ENCODE results near the gene STK24.

Gene STK24

DNA sequence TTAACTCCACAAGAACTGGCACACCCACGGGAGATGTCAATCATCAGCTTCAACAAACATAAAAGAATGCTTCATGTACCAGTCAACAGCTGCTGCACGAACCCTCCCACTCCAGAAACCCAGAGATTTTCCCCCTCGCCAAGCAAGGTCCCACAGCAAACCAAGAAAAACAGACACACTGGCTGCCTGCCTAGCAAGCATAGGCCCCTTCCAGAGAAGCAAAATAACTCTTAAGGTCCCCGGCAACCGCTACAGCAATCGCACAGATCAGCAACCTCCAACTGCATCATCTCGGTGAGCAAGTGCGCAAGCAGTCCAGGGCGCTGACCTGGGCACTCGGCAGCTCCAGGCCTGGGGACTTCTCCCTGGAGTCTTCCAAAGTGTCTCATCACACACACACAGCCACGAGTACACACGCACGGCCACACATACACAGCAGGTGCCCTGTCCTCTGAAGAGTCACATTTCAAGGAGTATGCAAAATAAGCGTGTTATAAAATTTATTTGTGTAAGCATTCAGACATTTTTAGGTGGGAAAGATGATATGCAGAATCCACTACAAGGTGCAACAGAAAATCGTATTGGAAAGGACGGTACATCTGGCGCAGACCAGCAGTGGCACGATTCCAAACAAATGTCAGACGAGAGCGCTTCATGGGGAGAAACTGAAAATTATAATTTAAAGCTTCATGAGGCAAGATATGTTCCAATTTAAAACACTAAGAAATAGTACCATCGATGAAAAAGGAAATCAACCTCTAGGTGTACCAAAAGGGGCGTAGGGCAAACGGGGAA lies 125.0 kb downstream of the STK24 start:
- DNase-seq (ENCODE audit: low read depth in 2 of 2): no peak

DNA sequence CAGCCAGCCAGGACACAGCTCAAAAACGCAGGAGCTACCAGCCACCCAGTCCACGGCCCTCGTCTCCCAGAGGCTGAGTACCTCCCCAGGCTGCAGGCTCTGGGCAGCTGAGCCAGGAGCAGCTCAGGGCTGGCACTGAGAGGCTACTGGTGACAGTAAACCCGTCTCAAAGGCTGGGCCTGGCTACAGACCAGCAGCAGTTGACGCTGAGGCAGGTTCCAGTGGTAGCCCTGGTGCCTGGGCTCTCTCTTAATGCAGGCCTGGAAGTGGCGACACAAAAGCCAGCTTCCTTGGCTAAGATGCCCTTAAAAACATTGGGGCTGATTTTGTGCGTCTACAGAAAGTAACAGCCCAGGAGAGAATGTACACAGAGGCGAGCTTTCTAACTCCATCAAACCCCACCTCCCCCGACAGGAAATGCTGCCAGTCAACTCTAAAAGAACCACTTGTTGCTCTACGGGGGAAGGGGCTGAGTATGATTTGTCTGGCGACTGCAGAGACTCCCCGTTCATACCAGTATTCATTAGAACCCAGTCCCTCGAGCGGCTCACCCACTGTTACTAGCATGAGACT lies 126.3 kb downstream of the STK24 start:
- DNase-seq (ENCODE audit: low read depth in 2 of 2): no peak

DNA sequence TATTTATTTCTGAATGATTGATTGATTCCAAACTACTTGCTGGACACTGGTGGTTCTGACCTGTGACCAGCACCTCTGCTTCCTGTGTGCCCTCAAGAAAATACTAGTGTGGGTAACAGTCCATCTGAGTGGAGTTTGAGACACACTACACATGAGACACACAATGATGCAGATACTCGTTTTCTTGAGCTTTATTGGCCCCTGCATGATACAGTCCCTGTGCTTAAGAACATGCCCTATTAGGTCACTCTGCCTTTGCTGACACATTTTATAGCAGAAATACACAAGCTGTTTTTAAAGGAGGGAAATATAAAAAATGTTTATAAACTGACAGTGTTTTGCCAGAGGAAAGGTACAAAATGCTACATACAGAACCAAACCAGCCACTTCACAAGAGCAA lies 126.9 kb downstream of the STK24 start:
- DNase-seq (ENCODE audit: low read depth in 2 of 2): no peak

DNA sequence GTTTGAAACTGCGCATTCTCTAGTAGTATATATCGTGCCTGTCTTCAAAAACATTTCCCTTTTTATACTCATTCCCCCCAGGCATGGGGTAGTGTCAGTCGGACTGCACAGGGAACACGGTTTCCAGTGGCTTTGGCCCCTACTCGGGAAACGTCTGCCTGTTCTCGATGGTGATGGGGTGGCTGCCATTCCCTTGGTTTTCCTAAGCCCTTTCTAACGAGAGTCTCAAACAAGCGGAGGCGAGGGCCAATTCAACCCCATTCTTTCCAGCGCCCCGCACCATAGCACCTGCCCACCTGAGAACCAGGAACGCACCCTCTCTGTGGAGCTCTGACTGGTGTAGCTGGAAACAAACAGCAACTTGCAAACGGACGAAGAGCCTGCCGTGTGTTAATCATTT lies 127.6 kb downstream of the STK24 start:
- no peak for DNase-seq (ENCODE audit: low read depth in 2 of 2)

DNA sequence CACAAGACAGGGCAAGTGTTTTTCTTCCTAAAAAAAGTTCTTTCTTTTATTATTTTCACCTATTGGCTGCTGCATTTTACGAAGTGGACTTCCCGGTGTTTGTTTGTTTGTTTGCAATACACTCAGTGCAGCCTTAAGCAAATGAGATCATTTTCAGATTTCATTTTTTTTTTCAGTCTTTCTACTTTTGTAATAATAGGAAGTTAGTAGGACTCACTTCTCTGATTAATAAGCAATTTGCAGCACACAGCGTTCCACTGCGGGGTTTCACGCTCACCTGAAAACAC lies 128.3 kb downstream of the STK24 start:
- DNase-seq (ENCODE audit: low read depth in 2 of 2): no peak

DNA sequence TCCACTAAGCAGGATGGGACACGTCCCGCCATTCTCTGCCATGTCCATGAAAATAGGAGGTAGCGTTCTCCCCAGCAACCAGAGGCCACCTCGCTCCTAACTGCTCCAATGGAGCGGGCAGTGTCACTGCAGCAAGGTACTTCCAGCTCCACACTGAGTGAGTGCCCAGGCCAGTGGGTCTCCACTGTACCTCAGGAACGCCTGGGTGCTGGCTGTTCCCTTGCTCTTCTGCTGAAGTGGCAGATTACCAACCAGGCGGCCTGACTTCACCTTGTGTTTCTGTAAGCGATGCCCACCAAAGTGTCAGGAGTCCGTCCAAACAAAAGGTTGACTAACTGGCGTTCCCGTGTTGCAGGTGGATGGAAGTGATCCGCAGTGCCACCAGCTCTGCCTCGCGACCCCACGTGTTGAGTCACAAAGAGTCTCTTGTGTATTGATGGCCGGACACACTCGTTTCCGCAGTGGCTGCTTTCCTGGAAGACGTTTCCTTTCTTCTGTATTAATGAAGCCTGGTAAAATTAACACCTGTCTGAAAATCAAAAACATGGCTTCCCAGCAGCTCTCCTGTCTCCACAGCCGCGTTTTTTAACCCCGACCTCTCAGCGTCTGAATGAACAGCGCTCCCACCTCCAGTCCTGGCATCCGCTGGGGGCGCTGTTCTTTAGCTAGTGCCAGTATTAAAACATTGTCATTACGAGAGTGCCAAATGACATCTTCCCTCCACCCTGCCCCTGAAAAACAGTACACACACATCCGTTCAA lies 128.8 kb downstream of the STK24 start:
- DNase-seq (ENCODE audit: low read depth in 2 of 2): no peak

DNA sequence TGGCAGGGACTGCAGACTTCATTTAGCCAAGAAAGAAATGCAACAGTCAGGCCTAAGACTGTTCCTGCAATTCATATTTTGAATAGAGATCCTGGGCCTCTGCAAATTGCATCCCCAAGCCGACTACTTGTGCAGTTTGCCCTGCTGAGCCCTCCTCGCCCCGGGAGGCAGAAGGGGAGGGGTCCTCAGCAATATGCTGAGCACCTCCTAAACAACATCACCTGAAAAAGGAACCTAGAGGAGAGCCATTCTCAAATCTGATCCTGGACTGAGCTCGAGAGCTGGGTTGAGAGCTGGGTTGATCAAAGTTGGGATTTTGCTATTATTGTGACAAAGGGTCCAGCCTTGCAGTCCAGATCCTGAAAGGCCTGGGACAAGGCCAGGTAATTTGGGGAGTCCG lies 129.8 kb downstream of the STK24 start:
- DNase-seq (ENCODE audit: low read depth in 2 of 2): no peak

DNA sequence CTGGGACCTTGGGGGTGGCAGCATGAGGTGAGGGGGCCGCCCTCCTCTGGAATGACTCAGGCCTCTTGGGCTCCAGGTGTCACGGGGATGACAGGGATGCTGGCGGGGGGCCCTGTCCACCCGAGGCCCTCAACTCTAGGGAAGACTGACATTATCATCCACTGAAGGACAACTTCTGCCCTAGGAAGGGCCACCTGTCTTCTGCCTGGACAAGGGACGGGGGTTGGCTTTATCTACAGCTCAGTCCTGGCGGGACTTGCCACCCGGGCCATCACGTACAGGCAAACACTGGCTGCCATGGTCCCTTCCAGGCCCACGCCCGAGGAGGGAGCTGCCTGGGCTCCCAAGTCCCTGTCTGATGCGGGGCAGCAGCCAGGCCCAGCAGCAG lies 130.7 kb downstream of the STK24 start:
- DNase-seq (ENCODE audit: low read depth in 2 of 2): no peak

DNA sequence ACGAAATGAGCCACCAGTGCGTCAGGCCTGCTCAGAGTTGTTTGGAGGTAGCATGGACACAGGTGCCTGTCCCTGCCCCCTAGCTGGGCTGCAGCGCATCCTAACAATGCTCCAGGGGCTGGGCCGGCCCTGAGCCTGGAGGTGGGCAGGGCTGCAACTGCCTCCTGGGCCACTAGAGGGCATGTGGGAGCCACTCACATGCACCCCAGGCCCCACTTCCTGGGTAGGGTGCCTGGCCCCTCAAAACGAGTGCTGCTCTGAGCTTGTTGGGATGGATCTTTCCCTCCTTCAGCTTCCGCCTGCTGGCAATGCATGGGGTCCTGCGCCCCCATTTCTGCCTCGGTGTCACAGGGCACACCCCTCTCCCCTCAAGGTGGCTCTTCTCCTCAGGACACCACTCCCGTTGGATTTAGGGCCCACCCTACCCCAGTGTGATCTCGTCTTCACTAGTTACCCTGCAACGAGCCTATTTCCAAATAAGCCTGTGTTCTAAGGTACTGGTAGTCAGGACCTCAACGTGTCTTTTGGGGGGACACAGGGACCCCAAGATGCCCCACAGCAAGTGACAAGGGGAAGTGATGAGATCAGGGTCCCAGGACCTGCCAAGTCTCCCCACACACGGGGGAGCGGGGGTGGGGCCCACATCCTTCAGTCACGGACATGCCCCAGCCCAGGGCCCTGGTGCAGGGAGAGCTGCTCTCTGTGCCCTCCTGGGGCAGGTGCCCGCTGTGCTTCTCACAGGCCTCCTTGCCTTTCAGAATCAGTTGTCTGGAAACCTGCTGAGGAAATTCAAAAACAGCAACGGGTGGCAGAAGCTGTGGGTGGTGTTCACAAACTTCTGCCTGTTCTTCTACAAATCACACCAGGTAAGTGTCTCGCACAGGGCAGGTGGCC lies 131.3 kb downstream of the STK24 start:
- DNase-seq (ENCODE audit: low read depth in 2 of 2): peak; percentile 70 to 71

DNA sequence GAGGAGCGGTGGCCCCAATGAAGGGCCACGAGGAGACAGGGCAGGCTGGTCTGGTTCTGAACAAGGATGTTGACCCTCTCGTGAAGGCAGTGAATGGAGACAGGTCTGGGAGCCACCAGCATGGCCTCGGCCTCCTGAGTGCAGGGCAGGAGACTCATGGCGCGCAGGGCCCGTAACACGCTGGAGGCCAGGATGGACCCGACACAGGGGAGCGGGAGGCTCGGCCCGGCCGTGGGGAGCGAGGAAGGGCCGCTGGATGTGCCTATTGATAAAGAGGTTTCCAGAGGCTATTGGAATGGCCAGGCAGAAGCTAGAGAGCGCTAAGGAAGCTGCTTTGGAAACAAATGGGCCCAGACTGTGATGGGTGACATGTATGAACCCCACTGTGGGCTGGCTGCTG lies 132.5 kb downstream of the STK24 start:
- DNase-seq (ENCODE audit: low read depth in 2 of 2): no peak

DNA sequence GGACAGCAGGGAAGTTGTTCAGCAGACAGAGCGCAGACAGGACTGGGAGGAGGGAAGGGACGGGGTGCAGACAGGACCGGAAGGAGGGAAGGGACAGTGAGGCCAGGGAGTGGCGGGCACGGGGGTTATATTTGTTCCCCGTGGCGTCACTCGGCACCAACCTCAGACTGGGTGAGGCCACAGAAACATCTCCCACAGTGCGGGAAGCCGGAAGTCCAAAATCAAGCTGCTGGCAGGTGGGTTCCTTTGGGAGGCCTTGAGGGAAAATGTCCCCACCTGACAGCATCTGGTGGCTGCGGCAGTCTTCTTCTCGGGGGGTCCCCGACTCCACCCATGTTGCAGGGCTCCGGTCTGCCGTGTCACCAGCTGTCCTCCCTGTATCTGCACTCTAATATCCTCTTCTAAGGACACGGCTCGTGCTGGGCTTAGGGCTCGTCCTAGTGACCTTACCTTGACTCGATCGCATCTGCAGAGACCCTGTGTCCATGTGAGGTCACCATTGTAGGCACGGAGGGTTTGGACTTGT lies 133.0 kb downstream of the STK24 start:
- DNase-seq (ENCODE audit: low read depth in 2 of 2): no peak

DNA sequence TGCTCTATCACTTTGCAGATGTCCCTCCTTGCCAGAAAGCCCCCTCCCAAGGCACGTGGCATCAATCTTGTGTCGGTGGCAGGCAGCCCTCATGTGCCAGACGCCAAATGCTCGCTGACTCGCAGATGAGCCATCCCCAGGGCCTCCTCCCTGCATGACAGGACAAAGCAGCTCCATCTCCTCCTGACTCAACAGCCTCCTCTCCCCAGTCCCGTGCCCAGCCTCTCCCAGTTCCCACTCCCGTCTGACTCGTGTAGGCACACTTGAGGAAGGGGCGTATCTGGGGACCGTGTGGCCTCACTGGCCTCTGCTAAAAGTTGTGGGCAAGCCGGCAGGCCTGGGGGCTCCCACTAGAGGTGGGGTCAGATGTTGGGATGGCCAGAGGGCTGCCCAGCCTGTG lies 133.6 kb downstream of the STK24 start:
- no peak for DNase-seq (ENCODE audit: low read depth in 2 of 2)

DNA sequence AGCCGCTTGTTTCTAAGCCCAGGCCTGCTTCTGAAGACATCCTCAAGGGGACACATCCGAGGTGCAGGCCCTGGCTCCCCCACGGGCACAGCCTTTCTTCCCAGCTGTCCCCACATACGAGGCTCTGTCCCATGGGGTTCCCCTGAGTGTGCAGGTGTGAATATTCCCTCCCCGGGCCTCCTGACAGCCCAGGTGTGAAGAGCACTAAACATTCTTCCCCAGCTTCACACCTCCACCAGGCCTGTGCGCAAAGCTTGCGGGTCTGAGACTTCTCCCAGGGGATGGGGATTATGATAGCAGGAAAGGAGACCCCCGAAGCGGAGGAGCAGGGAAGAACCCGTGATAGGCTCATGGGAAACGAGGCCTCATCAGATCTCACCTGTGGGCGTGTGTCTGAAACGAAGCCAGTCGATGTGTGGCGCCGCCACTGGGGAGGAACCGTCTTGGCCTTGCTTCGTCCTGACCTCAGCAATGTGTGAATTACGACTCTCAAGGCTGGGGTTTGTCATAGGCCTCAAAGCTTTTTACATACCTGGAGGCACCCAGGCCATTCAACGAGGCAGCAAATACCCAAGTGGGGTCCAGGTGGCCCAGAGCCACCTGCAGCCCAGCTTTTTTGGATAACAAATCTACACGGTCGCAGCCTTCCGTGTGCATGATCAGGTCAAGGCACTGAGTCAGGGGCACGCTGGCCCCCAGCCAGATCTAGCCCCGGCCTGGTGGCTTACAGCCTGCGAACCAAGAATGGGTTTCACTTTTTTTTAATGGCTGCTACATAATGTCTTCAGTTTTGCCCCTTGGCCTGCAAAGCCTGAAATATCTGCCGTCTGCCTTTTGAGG lies 134.3 kb downstream of the STK24 start:
- DNase-seq (ENCODE audit: low read depth in 2 of 2): no peak

DNA sequence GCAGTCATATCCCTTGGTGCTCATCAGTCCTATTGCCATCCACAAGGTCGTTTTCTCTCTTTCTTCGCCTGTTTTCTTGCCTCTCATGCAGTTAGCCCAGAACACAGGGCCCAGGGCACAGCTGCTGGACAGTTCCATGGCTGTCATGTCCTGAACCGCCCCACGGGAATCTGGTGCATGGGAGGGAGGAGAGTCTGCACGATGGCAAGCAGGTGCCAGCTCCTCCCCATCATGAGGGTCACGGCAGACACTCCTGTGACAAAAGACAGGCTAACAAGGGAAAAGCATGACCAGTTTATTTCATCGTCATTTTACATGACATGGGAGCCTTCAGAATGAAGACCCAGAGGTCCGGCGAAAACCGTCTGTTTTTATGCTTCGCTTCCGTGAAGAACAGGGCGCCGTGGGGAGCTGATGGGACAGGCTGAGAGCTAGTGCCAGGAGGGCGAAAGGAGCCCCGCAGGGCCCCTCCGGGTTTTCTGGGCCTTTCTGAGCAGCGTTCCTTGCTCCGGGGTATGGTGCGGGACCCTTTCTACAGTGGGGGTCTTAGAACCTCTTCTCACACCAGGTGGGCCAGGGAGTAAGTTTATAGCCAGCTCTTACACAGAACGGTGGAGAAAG lies 135.7 kb downstream of the STK24 start:
- no peak for DNase-seq (ENCODE audit: low read depth in 2 of 2)

DNA sequence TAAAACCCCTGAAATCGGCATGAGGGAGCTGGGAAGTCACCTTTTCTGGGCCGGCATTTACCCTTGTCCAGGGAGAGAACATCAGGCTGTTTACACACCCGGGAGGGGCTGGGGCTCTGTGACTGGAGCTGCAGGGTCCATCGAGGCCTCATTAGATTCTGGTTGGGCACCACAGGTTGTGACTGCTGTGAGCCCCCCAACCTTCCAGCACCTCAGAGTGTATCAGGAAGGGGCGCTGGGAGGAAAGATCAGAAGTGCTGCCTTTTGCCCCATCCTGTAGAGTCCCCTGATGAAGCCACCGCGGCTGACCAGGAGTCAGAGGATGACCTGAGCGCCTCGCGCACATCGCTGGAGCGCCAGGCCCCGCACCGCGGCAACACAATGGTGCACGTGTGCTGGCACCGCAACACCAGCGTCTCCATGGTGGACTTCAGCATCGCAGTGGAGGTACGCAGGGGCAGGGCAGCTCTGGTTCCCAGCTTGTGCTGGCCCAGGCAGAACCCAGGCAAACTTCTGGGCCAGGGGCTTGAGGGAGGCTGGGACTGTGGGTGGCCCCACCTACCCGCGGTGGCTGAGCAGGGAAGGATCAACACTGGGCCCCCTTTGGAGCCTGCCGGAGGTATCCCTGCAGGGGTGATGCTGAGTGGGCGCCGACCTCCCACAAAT lies 136.4 kb downstream of the STK24 start:
- no peak for DNase-seq (ENCODE audit: low read depth in 2 of 2)

DNA sequence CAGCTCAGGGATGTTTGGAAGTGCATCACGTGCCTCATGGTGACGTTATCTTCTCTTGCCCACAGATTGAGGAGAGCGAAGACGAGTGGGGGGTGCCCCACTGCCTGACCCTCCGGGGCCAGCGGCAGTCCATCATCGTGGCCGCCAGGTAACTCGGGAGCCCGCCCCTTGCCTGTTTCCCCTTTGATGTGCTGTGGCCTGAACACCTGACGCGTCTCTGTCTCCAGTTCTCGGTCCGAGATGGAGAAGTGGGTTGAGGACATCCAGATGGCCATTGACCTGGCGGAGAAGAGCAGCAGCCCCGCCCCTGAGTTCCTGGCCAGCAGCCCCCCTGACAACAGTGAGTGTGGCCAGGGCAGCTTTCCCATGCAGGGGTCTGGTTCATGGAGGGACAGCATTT lies 137.0 kb downstream of the STK24 start:
- DNase-seq (ENCODE audit: low read depth in 2 of 2): no peak

DNA sequence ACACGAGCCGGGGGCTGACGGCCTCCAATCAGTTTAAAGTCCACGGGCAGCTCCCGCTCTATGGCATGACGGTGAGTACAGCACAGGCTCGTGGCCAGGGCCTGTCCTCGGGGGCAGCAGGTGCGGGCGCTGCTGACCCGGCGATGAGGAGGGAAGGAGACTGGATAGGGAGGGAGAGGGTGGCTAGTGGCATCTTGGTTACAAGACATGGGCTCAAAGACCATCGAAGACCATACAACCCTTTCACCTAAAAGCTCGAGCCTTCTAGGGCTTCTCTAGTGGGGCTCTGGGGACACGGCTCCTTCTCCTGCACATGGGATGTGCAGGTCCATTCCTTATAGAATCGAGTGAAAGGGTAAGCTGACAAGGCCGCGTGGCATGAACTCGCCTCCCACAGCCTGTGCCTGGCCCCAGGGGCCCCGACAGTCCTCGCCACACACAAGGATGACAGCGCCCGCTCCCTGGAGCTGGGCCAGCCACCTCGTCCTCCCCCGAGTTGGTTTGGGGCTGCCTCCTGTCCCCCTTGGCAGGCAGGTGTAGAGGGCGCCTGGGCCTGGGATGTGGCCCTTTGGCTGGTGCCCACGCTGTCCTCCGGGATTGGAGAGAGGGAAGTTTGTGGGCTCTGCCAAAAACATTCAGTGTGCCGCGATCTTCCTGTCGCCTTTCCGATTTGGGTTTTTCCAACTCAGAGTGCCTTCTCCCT lies 137.6 kb downstream of the STK24 start:
- no peak for DNase-seq (ENCODE audit: low read depth in 2 of 2)

DNA sequence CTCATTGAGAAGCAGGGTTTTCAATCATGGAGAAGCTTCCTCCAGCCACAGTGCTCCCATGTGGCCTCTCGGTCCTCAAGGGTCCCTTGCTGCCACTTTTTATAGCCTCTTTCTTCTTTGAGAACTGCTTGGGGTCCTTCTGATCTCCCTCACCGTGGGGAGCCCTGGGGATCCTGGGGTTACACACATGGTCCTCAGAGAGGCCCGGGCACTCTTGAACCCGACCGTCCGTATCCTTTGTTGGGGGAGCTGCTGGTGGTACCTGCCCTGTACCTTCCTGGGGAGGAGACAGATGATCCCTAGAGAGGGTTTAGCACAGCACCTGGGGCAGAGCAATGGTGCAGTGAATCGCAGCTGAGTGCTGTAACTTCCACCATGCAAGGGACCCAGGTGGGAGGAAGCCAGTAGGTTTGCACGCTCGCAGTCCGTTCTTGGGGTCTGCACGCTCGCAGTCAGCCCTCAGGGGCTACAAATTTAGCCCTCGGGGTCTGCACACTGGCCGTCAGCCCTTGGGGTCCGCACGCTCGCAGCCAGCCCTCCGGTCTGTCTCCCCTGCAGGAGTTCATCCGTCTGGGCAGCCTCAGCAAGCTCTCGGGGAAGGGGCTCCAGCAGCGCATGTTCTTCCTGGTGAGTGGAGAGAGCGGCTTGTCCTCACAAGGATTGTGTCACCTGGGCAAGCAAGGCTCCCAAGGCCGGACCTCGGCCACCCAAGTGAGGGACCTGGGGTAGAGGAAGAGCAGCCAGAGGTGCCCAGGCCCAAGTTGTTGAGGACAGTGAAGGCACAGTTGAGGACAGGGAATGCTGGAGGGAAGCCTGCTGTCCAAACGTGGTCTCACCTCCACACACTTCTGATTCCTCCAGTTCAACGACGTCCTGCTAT lies 138.4 kb downstream of the STK24 start:
- no peak for DNase-seq (ENCODE audit: low read depth in 2 of 2)
